GM21423 (cell line): ENCODE measurements around the gene CCDC102A.

Source experiments
- ATAC-seq: cut with Tn5 transposase; IDR thresholded peaks from one replicate; pipeline ENCODE4 v1.9.1; 2021; ENCODE audit warnings: mild to moderate bottlenecking, moderate library complexity; ENCODE audit not compliant: unreplicated experiment

CCDC102A gene

DNA sequence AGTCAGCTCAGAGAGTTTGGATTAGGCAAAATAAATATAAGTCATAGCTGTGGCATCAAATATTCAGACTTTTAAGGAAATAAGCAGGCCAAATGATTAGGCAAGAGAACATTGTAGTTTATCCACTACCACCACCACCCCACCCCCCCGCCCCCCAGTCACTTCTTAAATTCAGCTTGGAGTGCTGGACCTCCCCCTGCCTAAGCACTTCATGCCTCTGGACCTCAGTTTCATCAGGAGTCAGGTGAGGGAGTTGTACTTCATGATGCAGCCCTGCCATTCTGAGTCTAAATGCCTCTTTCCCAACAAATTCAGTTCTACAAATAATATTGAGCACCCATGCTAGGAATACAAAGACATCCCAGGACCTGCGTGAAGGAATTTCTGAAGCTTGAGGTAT lies 71.8 kb downstream of the CCDC102A start:
- no peak for ATAC-seq

DNA sequence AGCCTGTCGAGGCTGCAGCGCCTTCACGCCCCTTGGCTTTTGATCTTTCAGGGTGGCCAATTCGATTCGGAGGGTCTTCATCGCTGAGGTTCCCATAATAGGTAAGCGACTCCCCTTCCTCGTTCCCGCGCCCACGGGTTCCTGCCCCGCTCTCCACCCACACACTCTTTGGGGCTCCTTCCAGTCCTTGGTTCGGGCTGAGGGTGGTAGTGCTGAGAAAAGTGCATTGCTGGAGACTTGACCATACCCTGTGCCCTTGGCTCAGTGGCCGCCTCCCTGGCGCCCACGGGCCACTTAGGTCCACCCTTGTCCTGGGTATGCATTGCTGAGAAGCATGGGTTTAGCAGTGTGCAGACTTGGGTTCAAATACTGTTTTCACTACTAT lies 73.4 kb downstream of the CCDC102A start:
- no peak for ATAC-seq

DNA sequence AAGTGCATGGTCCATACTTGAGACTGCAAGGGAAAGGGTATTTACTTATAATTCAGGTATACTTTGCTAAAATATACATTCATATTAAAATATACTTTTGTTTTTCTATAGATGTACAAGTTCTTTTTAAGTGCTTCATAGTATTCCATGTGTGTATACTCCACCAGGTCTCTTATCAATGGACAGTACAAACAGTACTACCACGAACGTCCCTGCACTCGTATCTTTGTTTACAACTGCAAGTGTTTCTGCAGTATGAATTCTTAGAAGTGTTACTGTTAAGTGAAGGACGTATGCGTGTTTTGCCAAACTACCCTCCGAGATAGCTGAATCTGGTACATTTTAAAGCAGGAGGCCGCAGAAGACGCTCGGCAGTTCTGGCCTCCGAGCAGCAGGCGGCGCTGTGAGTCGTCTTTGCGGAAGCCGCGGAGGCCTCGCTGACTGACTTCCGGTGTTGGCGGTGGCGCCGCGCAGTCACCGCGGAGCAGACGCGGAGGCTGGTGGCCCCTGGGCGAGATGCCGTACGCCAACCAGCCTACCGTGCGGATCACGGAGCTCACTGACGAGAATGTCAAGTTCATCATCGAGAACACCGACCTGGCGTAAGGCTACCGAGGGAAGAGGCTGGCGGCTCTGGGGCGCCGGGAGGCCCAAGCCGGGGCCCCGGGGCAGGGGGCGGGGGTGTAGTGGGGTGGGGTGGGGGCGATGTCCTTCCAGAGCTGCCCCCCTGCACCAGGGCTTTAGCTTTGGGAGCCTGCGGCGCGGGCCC lies 74.0 kb downstream of the CCDC102A start, which contains the start of gene POLR2C:
POLR2C (plus strand) TSS at position 471 of the 769 bp plus-strand sequence; CDS start at position 517, 46 bp downstream.
- peak; percentile 88 for ATAC-seq
